KG1 (cell line): Measurements from ENCODE around the gene GEMIN7.

Experiments
- DNase-seq: peaks from one replicate; lab custom pipeline; 2025; lab: John Stamatoyannopoulos, UW

The GEMIN7 gene

GRCh38 chr19:45130236-45130635 is 51.2 kb downstream of the GEMIN7 start:
- no peak for DNase-seq

- DNase-seq: no peak
Observed at GRCh38 chr19:45130888-45131615, 52.0 kb downstream of the GEMIN7 start.

GRCh38 chr19:45133661-45134060 is 54.6 kb downstream of the GEMIN7 start:
- no peak for DNase-seq

- no peak for DNase-seq
Observed at GRCh38 chr19:45135176-45135885, 56.3 kb downstream of the GEMIN7 start.

DNA sequence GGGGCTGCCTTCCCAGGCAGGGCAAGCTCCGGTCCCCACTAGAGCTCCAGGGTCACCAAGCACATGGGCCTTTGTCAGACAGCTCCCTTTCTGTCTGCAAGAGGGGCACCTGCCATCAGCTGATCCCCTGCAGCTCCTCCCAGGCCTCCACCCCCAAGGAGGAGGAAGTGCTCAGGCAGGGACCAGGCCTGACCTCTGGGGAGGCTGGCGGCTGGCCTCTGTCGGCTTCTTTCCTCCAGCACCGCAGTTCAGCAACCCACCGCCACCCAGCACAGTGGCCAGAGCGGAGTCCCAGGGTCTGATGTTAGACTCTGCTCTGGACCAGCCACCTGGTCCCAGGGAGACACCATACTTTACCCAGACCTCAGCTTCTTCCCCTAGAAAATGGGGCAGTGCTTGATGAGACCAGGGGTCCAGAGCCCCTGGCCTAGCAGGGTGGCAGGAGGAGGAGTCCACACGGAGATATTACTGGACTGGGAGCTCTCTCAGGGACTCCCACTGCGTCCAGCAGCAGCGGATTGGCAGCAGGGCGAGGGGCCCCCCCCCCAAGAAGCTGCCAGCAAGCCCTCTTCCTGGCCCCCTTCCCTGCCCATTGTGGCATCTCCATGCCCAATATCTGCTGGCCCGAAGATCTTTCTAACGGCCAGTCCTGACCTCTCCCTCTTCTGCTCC is 57.6 kb downstream of the GEMIN7 start:
- DNase-seq: no peak

GRCh38 chr19:45137179-45137761 is 58.2 kb downstream of the GEMIN7 start:
- no peak for DNase-seq

- no peak for DNase-seq
Observed at GRCh38 chr19:45138303-45138751, 59.3 kb downstream of the GEMIN7 start.

DNA sequence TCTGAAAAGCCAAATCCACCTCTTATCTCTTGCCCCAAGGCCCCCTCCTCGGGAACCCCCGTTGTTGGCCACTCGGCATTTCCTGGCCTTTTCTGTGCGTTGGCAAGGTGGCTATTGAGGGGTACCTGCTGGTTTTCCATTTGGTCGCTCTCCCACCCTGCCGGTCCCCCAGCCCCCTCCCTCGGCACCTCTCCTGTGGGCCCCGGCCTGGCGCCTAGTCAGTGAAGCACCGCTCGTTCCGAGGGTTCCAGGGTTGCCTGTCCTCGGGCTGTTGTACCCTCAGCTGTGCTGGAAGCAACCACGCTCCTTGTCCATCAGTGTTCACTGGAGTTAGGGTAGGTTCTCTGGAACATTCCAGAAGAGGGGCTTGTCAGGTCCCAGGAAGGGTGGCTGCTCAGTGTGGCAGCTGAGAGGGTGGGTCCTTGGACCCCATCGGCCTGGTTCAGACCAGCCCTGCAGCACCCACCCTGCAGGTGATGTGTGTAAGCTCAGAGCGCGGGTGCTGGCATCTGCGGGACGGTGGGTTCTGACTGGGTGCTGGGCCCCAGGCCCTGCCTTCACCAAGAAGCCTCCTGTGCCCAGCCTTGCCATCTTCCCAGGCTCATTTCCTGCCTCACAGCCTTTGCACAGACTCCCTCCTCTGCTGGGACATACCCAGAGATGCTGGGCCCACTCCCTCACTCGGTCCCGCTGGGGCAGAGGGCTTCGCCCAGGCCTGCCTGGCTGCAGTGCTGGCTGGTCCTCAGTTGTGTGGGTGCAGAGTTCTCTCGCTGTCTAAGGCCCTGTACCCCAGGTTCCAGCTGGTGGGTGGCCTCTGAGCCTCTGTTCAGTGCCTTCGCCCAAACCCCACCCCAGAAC is 60.5 kb downstream of the GEMIN7 start:
- DNase-seq: no peak

GRCh38 chr19:45140144-45140503 is 61.1 kb downstream of the GEMIN7 start:
- no peak for DNase-seq

DNA sequence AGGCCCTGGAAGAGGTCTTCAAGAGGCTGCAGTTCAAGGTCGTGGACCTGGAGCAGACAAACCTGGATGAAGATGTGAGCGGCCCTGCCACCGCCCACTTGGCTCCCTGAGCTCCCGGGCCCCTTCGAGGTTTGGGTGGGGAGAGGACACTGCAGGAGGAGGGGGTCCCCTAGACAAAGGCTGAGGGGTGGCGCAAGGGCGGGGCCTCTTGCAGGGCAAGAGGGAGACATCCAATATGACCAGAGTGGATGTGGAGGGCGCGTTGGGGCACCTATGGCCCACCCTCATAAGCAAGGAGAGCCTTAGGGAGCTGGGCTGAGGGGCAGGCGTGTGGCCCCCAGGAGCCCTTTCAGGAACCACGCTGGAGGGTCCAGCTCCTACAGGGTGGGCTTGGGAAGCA is 61.5 kb downstream of the GEMIN7 start:
- DNase-seq: no peak
